Immature natural killer cell (primary cell): ENCODE data around the gene SUSD5. TPM values are rescaled to one million over a fixed set of nuclear protein-coding genes. Genes with fewer than 3 reads are reported as not detected.
"Not testable (repeated sequence)": the region's sequence is repeated elsewhere in the genome, so short reads cannot be mapped to it uniquely, and the experiment has no call there.

ENCODE experiments used
- DNase-seq, 3 donors: peaks; one replicate each; pipeline ENCODE4 v3.0.0; 2022; ENCODE audit warnings: mixed read lengths in 1 of 3
- H3K27ac Mint-ChIP-seq, 6 donors: one replicate each; pipeline ENCODE4 v1.8.0; 2020; ENCODE audit warnings: mixed read lengths in 6 of 6, mild to moderate bottlenecking in 5 of 6, inconsistent platforms in 4 of 6, moderate library complexity in 3 of 6
- H3K27me3 Mint-ChIP-seq, 3 donors: one replicate each; pipeline ENCODE4 v1.8.0; 2020 to 2021; ENCODE audit warnings: low read depth in 3 of 3, mild to moderate bottlenecking in 3 of 3, mixed read lengths in 3 of 3, moderate library complexity in 3 of 3, inconsistent platforms in 1 of 3
- H3K36me3 Mint-ChIP-seq, 3 donors: one replicate each; pipeline ENCODE4 v1.8.0; 2020; ENCODE audit warnings: mixed read lengths in 3 of 3, inconsistent platforms in 2 of 3, mild to moderate bottlenecking in 2 of 3
- H3K4me1 Mint-ChIP-seq, 2 donors: one replicate each; pipeline ENCODE4 v1.8.0; 2020; ENCODE audit warnings: inconsistent platforms in 2 of 2, mild to moderate bottlenecking in 2 of 2, mixed read lengths in 2 of 2, moderate library complexity in 1 of 2
- H3K4me3 Mint-ChIP-seq, 5 donors: one replicate each; pipeline ENCODE4 v1.8.0; 2020; ENCODE audit warnings: mild to moderate bottlenecking in 5 of 5, mixed read lengths in 5 of 5, inconsistent platforms in 3 of 5, moderate library complexity in 3 of 5
- H3K9me3 Mint-ChIP-seq, 6 donors: one replicate each; pipeline ENCODE4 v1.8.0; 2020; ENCODE audit warnings: mild to moderate bottlenecking in 6 of 6, mixed read lengths in 6 of 6, inconsistent platforms in 4 of 6, moderate library complexity in 3 of 6
- polyA plus RNA-seq, 3 donors: library from polyadenylated mRNA; unstranded; fragments of 300-500 nt; fragmentation: Illumina TruSeq; gene quantifications; one replicate each; pipeline ENCODE4 v1.2.3, GENCODE V29; 2021

Gene SUSD5
- polyA plus RNA-seq, 3 donors from 2014 or later, result not detected

GRCh38 chr3:33159234-33159633, 59.4 kb downstream of the SUSD5 start:
- no peak for DNase-seq
- H3K9me3 Mint-ChIP-seq, result no peaks in the 10 kb centered on the region
- H3K4me3 Mint-ChIP-seq, result no peak overlapping the region
- no peak overlapping the region for H3K27ac Mint-ChIP-seq
- H3K36me3 Mint-ChIP-seq, result no peaks in the 10 kb centered on the region
- peaks cover under 1 to 6% (median 3%) of the 10 kb centered on the region in 3 donors for H3K27me3 Mint-ChIP-seq
- H3K4me1 Mint-ChIP-seq, result no peaks in the 10 kb centered on the region

GRCh38 chr3:33155301-33155700, 63.3 kb downstream of the SUSD5 start:
- Mint-ChIP-seq H3K27me3 (peaks cover 0 to 3% (median 1%) of the 10 kb centered on the region in 3 donors), H3K9me3 (no peaks in the 10 kb centered on the region), H3K4me3 (no peak overlapping the region), H3K36me3 (no peaks in the 10 kb centered on the region), H3K4me1 (no peaks in the 10 kb centered on the region), H3K27ac (no peak overlapping the region)
- DNase-seq, result no peak

- no peak overlapping the region for H3K27ac Mint-ChIP-seq
- no peaks in the 10 kb centered on the region for H3K27me3 Mint-ChIP-seq
- no peak for DNase-seq
- H3K36me3 Mint-ChIP-seq, result no peaks in the 10 kb centered on the region
- H3K9me3 Mint-ChIP-seq, result no peaks in the 10 kb centered on the region
- no peak overlapping the region for H3K4me3 Mint-ChIP-seq
- no peaks in the 10 kb centered on the region for H3K4me1 Mint-ChIP-seq
Measured at GRCh38 chr3:33153782-33154181, 64.8 kb downstream of the SUSD5 start.

- DNase-seq, result no peak
- H3K9me3 Mint-ChIP-seq, result peaks cover 0 to 1% (median 0%) of the 10 kb centered on the region in 6 donors
- no peaks in the 10 kb centered on the region for H3K27me3 Mint-ChIP-seq
- H3K4me1 Mint-ChIP-seq, result no peaks in the 10 kb centered on the region
- H3K4me3 Mint-ChIP-seq, result no peak overlapping the region
- peaks cover 0 to 5% (median 0%) of the 10 kb centered on the region in 3 donors for H3K36me3 Mint-ChIP-seq
- no peak overlapping the region for H3K27ac Mint-ChIP-seq
Measured at GRCh38 chr3:33152363-33153360, 65.9 kb downstream of the SUSD5 start.

GRCh38 chr3:33149342-33149741, 69.3 kb downstream of the SUSD5 start:
- H3K27me3 Mint-ChIP-seq, result peaks cover 0 to 1% (median 0%) of the 10 kb centered on the region in 3 donors

GRCh38 chr3:33146791-33147445, 71.7 kb downstream of the SUSD5 start:
- Mint-ChIP-seq H3K36me3 (peaks cover 14 to 35% (median 23%) of the 10 kb centered on the region in 3 donors), H3K27ac (no peak overlapping the region), H3K27me3 (peaks cover 0 to 1% (median 0%) of the 10 kb centered on the region in 3 donors), H3K4me1 (peaks cover 12 to 14% of the 10 kb centered on the region in 2 donors), H3K9me3 (peaks cover 0 to 2% (median 0%) of the 10 kb centered on the region in 6 donors), H3K4me3 (no peak overlapping the region)
- DNase-seq, result no peak

More at GRCh38 chr3:33149342-33149741, 69.3 kb downstream of the SUSD5 start:
- Mint-ChIP-seq H3K4me3 (no peak overlapping the region), H3K27ac (no peak overlapping the region), H3K9me3 (peaks cover 0 to 2% (median 0%) of the 10 kb centered on the region in 6 donors), H3K4me1 (no peaks in the 10 kb centered on the region), H3K36me3 (peaks cover 0 to 15% (median 7%) of the 10 kb centered on the region in 3 donors)
- no peak for DNase-seq

- Mint-ChIP-seq H3K27me3 (peaks cover 0 to 1% (median 0%) of the 10 kb centered on the region in 3 donors), H3K27ac (no peak overlapping the region), H3K9me3 (peaks cover 0 to 2% (median 0%) of the 10 kb centered on the region in 6 donors), H3K36me3 (peaks cover 17 to 35% (median 30%) of the 10 kb centered on the region in 3 donors), H3K4me3 (no peak overlapping the region), H3K4me1 (peaks cover 17 to 22% of the 10 kb centered on the region in 2 donors)
- DNase-seq, result no peak
Measured at GRCh38 chr3:33145901-33146580, 72.6 kb downstream of the SUSD5 start.

- no peak for DNase-seq
- no peak overlapping the region for H3K27ac Mint-ChIP-seq
- H3K27me3 Mint-ChIP-seq, result peaks cover 0 to 1% (median 0%) of the 10 kb centered on the region in 3 donors
- no peak overlapping the region for H3K4me3 Mint-ChIP-seq
- peaks cover 0 to 2% (median 0%) of the 10 kb centered on the region in 6 donors for H3K9me3 Mint-ChIP-seq
- H3K4me1 Mint-ChIP-seq, result peaks cover 17 to 22% of the 10 kb centered on the region in 2 donors
- peaks cover 17 to 35% (median 34%) of the 10 kb centered on the region in 3 donors for H3K36me3 Mint-ChIP-seq
Measured at GRCh38 chr3:33145221-33145900, 73.2 kb downstream of the SUSD5 start.

- peaks cover 17 to 36% (median 35%) of the 10 kb centered on the region in 3 donors for H3K36me3 Mint-ChIP-seq
- H3K4me1 Mint-ChIP-seq, result peaks cover 17 to 22% of the 10 kb centered on the region in 2 donors
- H3K4me3 Mint-ChIP-seq, result no peak overlapping the region
- H3K9me3 Mint-ChIP-seq, result peaks cover 0 to 2% (median 0%) of the 10 kb centered on the region in 6 donors
- H3K27ac Mint-ChIP-seq, result no peak overlapping the region
- H3K27me3 Mint-ChIP-seq, result peaks cover 0 to 1% (median 0%) of the 10 kb centered on the region in 3 donors
- DNase-seq, result no peak
Measured at GRCh38 chr3:33144433-33144832, 74.2 kb downstream of the SUSD5 start.

GRCh38 chr3:33141006-33141405, 77.6 kb downstream of the SUSD5 start:
- H3K4me1 Mint-ChIP-seq, result peaks cover 17 to 22% of the 10 kb centered on the region in 2 donors
- no peak for DNase-seq
- no peak overlapping the region for H3K27ac Mint-ChIP-seq
- no peak overlapping the region for H3K4me3 Mint-ChIP-seq
- H3K9me3 Mint-ChIP-seq, result peaks cover 0 to 1% (median 0%) of the 10 kb centered on the region in 6 donors
- no peaks in the 10 kb centered on the region for H3K27me3 Mint-ChIP-seq
- peaks cover 27 to 43% (median 29%) of the 10 kb centered on the region in 3 donors for H3K36me3 Mint-ChIP-seq

- peaks cover 17 to 22% of the 10 kb centered on the region in 2 donors for H3K4me1 Mint-ChIP-seq
- H3K36me3 Mint-ChIP-seq, result peaks cover 29 to 49% (median 33%) of the 10 kb centered on the region in 3 donors
- H3K27ac Mint-ChIP-seq, result no peak overlapping the region
- H3K27me3 Mint-ChIP-seq, result no peaks in the 10 kb centered on the region
- H3K9me3 Mint-ChIP-seq, result peaks cover 0 to under 1% (median 0%) of the 10 kb centered on the region in 6 donors
- DNase-seq, result no peak
- H3K4me3 Mint-ChIP-seq, result no peak overlapping the region
Measured at GRCh38 chr3:33139996-33140395, 78.6 kb downstream of the SUSD5 start.

GRCh38 chr3:33139006-33139623, 79.5 kb downstream of the SUSD5 start:
- H3K27ac Mint-ChIP-seq, H3K9me3 Mint-ChIP-seq, DNase-seq, H3K27me3 Mint-ChIP-seq, H3K4me3 Mint-ChIP-seq: not testable (repeated sequence)
- Mint-ChIP-seq H3K4me1 (peaks cover 17 to 22% of the 10 kb centered on the region in 2 donors), H3K36me3 (peaks cover 35 to 58% (median 39%) of the 10 kb centered on the region in 3 donors)
